Measurements from ENCODE around the gene KLF13. TPM values are rescaled to one million over a fixed set of nuclear protein-coding genes. Genes with fewer than 3 reads are reported as not detected.

Gene KLF13
- total and polyA plus RNA-seq, 2 experiments from 2014 or later: 23.5 to 28.6 TPM

- no peak for TF ChIP-seq ZNF462 (CRISPR knock-in tag; IDR thresholded peaks at IDR 0.05)
- TF ChIP-seq JUNB (IDR thresholded peaks at IDR 0.05; ENCODE audit: unreplicated experiment): no peak
- TF ChIP-seq STAT1 (IDR thresholded peaks at IDR 0.05; ENCODE audit: unreplicated experiment): no peak
- TF ChIP-seq NANOG (IDR thresholded peaks at IDR 0.05; ENCODE audit: borderline replicate concordance): no peak
- no peak for TF ChIP-seq EZH2phosphoT487 (IDR thresholded peaks at IDR 0.05; ENCODE audit: unreplicated experiment)
- TF ChIP-seq REST (IDR thresholded peaks at IDR 0.05; ENCODE audit: unreplicated experiment): no peak
- TF ChIP-seq CREB1 (CRISPR knock-in tag; IDR thresholded peaks at IDR 0.05; ENCODE audit: low read depth): no peak
- TF ChIP-seq CTCF (conservative IDR thresholded peaks at IDR 0.05; ENCODE audit: low read depth in 2 of 2): no peak
- TF ChIP-seq EZH2 (IDR thresholded peaks at IDR 0.05; ENCODE audit: low read depth, unreplicated experiment): no peak
Measured at GRCh38 chr15:31339558-31339895, 12.9 kb downstream of the KLF13 start (continued).
